Left renal cortex interstitium (tissue), 4 donors: ENCODE data around the gene TMA7. TPM values are rescaled to one million over a fixed set of nuclear protein-coding genes. Genes with fewer than 3 reads are reported as not detected.

Experiments
- DNase-seq, 4 donors: peaks; one replicate each; pipeline ENCODE4 v3.0.0-alpha.2; 2013; ENCODE audit warnings: low read depth in 4 of 4, low spot score in 2 of 4, missing footprints in 1 of 4
- polyA plus RNA-seq, 4 donors: library from polyadenylated mRNA; unstranded; fragments of 120-200 nt; gene quantifications; one replicate each; pipeline ENCODE4 v1.2.1, GENCODE V29; 2013; ENCODE audit not compliant: insufficient read length in 4 of 4

Gene TMA7
- polyA plus RNA-seq, 4 donors: 279 to 369 (median 294) TPM

GRCh38 chr3:48407542-48408099, 32.4 kb upstream of the TMA7 start:
- DNase-seq: no peak

GRCh38 chr3:48408823-48409281, 31.2 kb upstream of the TMA7 start:
- no peak for DNase-seq

- no peak for DNase-seq
These were observed 30.5 kb upstream of the TMA7 start for GRCh38 chr3:48409291-48410201.

- no peak for DNase-seq
These were observed 29.6 kb upstream of the TMA7 start for GRCh38 chr3:48410205-48411040.

- DNase-seq: no peak
These were observed 28.9 kb upstream of the TMA7 start for GRCh38 chr3:48411041-48411588.

GRCh38 chr3:48411606-48412374, 28.3 kb upstream of the TMA7 start:
- no peak for DNase-seq

- no peak for DNase-seq
These were observed 27.6 kb upstream of the TMA7 start for GRCh38 chr3:48412375-48413001.

- no peak for DNase-seq
These were observed 27.0 kb upstream of the TMA7 start for GRCh38 chr3:48413086-48413485.

- DNase-seq: no peak
These were observed 26.4 kb upstream of the TMA7 start for GRCh38 chr3:48413611-48414010.

GRCh38 chr3:48414376-48415250, 25.4 kb upstream of the TMA7 start:
- no peak for DNase-seq

GRCh38 chr3:48415251-48415953, 24.7 kb upstream of the TMA7 start:
- no peak for DNase-seq

GRCh38 chr3:48416091-48416505, 24.0 kb upstream of the TMA7 start:
- no peak for DNase-seq

GRCh38 chr3:48416546-48416945, 23.5 kb upstream of the TMA7 start:
- no peak for DNase-seq

GRCh38 chr3:48417529-48418108, 22.4 kb upstream of the TMA7 start:
- DNase-seq: no peak

- DNase-seq: no peak
These were observed 21.9 kb upstream of the TMA7 start for GRCh38 chr3:48418140-48418539.

- DNase-seq: no peak
These were observed 21.4 kb upstream of the TMA7 start for GRCh38 chr3:48418651-48419050.

GRCh38 chr3:48419149-48419548, 20.9 kb upstream of the TMA7 start:
- DNase-seq: no peak

- DNase-seq: no peak
These were observed 20.5 kb upstream of the TMA7 start for GRCh38 chr3:48419597-48419996.
